H1 (cell line): Measurements from ENCODE around the gene TCF7.

Source experiments
- BCL11A ChIP-seq, 2 experiments: IDR thresholded peaks; one replicate each; pipeline ENCODE4 v1.6.1; 2011; ENCODE audit warnings: low read depth in 2 of 2, low read length in 2 of 2, mild to moderate bottlenecking in 2 of 2
- CEBPB ChIP-seq: IDR thresholded peaks from 2 replicates; pipeline ENCODE4 v1.6.1; 2012; ENCODE audit warnings: low read depth, low read length
- CTCF ChIP-seq, 3 experiments: IDR thresholded peaks; 1 replicate in 2 of 3; 2 replicates in 1 of 3; pipeline versions ENCODE4 v1.5.1 to v1.6.1; 2011; ENCODE audit warnings: low read length in 3 of 3, mild to moderate bottlenecking in 3 of 3, inconsistent platforms in 2 of 3, low read depth in 1 of 3, moderate library complexity in 1 of 3; ENCODE audit not compliant: insufficient read depth in 1 of 3; ENCODE audit errors: control extremely low read depth in 1 of 3
- EGR1 ChIP-seq: IDR thresholded peaks from 2 replicates; pipeline ENCODE4 v1.6.1; 2011; ENCODE audit warnings: low read depth, low read length, borderline replicate concordance
- NANOG ChIP-seq: IDR thresholded peaks from 2 replicates; pipeline ENCODE4 v1.6.1; 2011; ENCODE audit warnings: low read length, low read depth, mild to moderate bottlenecking, inconsistent platforms; ENCODE audit not compliant: insufficient read depth, poor library complexity, severe bottlenecking
- POLR2A ChIP-seq, 2 experiments: IDR thresholded peaks; 1 replicate in 1 of 2; 2 replicates in 1 of 2; pipeline ENCODE4 v1.6.1; 2011; ENCODE audit warnings: low read depth in 2 of 2, low read length in 2 of 2, mild to moderate bottlenecking in 2 of 2; ENCODE audit errors: control extremely low read depth in 1 of 2

GRCh38 chr5:134174841-134175839, 60.7 kb downstream of the TCF7 start:
- TF ChIP-seq POLR2A (IDR thresholded peaks at IDR 0.05; ENCODE audit: control extremely low read depth in 1 of 2, low read depth in 2 of 2, low read length in 2 of 2) = 0 out of 3 replicates have a peak, but pooled peaks of 1 of the 2 experiments have one; percentile 17
- TF ChIP-seq BCL11A (IDR thresholded peaks at IDR 0.05; ENCODE audit: low read depth in 2 of 2, low read length in 2 of 2) = no peak
- TF ChIP-seq CEBPB = no peak
- no peak for TF ChIP-seq EGR1
- TF ChIP-seq NANOG = no peak
- TF ChIP-seq CTCF (IDR thresholded peaks at IDR 0.05; ENCODE audit: control extremely low read depth in 1 of 3, insufficient read depth in 1 of 3, low read depth in 1 of 3, low read length in 3 of 3) = no peak
